Measurements from ENCODE around the gene PAQR8.
A peak's percentile ranks its signal among the peaks of the same experiment; 100 is the strongest.
"Not testable (repeated sequence)": the region's sequence is repeated elsewhere in the genome, so short reads cannot be mapped to it uniquely, and the experiment has no call there.

PAQR8 gene

GRCh38 chr6:52384145-52384766 is 22.3 kb downstream of the PAQR8 start:
- DNase-seq (ENCODE audit: low spot score), result no peak
- TF ChIP-seq, protein P1, sequence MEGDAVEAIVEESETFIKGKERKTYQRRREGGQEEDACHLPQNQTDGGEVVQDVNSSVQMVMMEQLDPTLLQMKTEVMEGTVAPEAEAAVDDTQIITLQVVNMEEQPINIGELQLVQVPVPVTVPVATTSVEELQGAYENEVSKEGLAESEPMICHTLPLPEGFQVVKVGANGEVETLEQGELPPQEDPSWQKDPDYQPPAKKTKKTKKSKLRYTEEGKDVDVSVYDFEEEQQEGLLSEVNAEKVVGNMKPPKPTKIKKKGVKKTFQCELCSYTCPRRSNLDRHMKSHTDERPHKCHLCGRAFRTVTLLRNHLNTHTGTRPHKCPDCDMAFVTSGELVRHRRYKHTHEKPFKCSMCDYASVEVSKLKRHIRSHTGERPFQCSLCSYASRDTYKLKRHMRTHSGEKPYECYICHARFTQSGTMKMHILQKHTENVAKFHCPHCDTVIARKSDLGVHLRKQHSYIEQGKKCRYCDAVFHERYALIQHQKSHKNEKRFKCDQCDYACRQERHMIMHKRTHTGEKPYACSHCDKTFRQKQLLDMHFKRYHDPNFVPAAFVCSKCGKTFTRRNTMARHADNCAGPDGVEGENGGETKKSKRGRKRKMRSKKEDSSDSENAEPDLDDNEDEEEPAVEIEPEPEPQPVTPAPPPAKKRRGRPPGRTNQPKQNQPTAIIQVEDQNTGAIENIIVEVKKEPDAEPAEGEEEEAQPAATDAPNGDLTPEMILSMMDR (IDR thresholded peaks at IDR 0.05; ENCODE audit: borderline replicate concordance, control extremely low read depth, extremely low read depth, insufficient read depth, missing control alignments), result no peak
- in situ Hi-C loops (cut with MboI; ENCODE audit: low sequenced_read_pairs, unreplicated experiment), result no loop called here

DNA sequence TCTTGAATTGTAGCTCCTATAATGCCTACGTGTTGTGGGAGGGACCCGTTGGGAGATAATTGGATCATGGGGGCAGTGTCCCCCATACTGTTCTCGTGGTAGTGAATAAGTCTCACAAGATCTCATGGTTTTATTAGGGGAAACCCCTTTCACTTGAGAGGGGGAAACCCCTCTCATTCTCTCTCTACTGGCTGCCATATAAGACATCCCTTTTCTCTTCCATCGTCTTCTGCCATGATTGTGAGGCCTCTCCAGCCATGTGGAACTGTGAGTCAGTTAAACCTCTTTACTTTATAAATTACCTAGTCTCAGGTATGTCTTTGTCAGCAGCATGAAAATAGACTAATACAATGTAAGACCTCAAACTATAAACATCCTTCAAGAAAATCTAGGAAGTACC is 23.1 kb downstream of the PAQR8 start:
- in situ Hi-C loops (cut with MboI; ENCODE audit: low sequenced_read_pairs, unreplicated experiment), result no loop called here
- DNase-seq (ENCODE audit: low spot score), result no peak
- TF ChIP-seq, protein P1 (IDR thresholded peaks at IDR 0.05; ENCODE audit: borderline replicate concordance, control extremely low read depth, extremely low read depth, insufficient read depth, missing control alignments), result no peak

DNA sequence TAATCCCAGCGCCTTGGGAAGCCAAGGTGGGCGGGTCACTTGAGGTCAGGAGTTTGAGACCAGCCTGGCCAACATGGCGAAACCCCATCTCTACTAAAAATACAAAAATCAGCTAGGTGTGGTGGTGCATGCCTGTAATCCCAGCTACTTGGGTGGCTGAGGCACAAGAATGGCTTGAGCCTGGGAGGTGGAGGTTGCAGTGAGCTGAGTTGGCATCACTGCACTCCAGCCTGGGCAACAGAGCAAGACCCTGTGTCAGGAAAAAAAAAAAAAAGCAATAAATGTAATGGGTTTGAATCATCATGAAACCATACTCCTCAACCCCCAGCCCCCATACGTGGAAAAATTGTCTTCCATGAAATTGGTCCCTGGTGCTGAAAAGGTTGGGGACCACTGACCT is 26.2 kb downstream of the PAQR8 start:
- in situ Hi-C loops (cut with MboI; ENCODE audit: low sequenced_read_pairs, unreplicated experiment); DNase-seq (ENCODE audit: low spot score): not testable (repeated sequence)

DNA sequence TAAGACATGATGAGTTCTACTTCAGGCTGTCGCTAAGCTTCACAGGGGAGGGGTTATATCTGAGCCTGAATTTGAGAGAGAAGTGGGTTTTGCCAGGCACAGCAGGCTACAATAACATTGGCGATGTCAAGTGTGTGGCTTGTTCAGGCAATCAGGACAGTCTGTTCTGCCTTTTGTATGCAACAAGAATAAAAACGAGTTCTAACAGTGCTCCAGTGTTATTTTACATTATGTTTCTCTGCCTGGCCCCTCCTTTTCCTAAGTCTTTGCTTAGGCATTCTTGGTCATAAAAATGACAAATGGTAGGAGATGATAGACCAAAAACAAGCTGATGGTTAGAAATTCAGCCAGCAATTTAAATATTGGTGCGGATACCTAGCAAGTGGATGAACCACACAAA is 26.8 kb downstream of the PAQR8 start:
- DNase-seq (ENCODE audit: low spot score), result no peak
- in situ Hi-C loops (cut with MboI; ENCODE audit: low sequenced_read_pairs, unreplicated experiment), result no loop called here
- TF ChIP-seq, protein P1 (IDR thresholded peaks at IDR 0.05; ENCODE audit: borderline replicate concordance, control extremely low read depth, extremely low read depth, insufficient read depth, missing control alignments), result no peak

DNA sequence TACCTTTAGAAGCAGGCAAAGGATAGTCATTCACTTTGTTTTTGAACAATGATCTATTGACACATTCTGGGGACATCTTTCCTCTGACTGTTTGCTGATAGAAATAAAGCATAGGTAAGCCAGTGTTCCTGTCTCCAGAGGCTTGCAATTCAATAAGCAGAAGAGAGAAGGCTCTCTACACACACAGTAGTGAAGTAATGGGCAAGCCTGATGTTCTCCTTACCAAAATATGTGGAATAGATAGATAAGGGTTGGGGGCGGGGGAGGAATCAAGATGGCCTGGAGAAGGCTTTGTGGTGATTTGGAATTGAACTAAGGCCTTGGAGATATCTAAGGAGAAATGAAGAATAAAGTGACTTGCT is 27.3 kb downstream of the PAQR8 start:
- TF ChIP-seq, protein P1 (IDR thresholded peaks at IDR 0.05; ENCODE audit: borderline replicate concordance, control extremely low read depth, extremely low read depth, insufficient read depth, missing control alignments), result no peak
- no peak for DNase-seq (ENCODE audit: low spot score)
- in situ Hi-C loops (cut with MboI; ENCODE audit: low sequenced_read_pairs, unreplicated experiment), result no loop called here

DNA sequence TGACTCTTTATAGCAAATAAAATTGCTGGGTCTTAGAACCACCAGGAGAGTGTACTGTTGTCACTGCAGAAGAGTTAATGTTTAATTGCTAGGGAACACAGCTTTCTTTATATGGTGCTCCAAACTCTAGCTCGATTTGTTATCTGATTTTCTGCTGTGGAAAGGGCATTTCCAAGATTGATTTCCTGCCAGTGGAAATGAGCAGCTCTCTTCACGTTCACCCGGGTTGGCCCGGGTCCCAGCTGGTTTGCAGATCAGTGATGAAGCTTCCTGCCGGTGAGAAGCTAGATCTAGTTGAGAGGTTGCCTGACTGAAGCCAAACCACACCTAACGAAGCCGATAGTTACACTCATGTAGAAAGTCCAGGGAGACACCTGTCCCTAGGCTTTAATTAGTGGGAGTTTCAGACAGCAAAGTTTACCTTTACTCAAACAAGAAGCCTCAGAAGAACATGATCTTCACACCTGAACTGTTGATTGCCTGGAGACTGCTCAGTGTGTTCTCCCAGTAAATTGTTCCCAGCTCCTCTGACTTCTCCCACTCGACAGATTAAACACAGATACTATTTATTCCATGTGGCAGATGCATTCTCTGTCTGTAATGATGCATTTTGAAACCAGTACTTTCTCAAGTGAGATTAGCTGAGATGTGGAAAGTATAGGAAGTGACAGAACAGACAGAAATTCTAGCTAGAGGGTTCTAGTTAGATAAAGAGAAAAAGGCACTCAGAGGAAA is 27.8 kb downstream of the PAQR8 start:
- in situ Hi-C loops (cut with MboI; ENCODE audit: low sequenced_read_pairs, unreplicated experiment), result no loop called here
- peak; percentile 58 for DNase-seq (ENCODE audit: low spot score)
- TF ChIP-seq, protein P1 (IDR thresholded peaks at IDR 0.05; ENCODE audit: borderline replicate concordance, control extremely low read depth, extremely low read depth, insufficient read depth, missing control alignments), result no peak

GRCh38 chr6:52390361-52390727 is 28.4 kb downstream of the PAQR8 start:
- TF ChIP-seq, protein P1 (IDR thresholded peaks at IDR 0.05; ENCODE audit: borderline replicate concordance, control extremely low read depth, extremely low read depth, insufficient read depth, missing control alignments), result no peak
- DNase-seq (ENCODE audit: low spot score), result peak; percentile 53
- in situ Hi-C loops (cut with MboI; ENCODE audit: low sequenced_read_pairs, unreplicated experiment), result no loop called here
